Esophagus muscularis mucosa (tissue), 4 donors: ENCODE data around the gene LRRC56. TPM values are rescaled to one million over a fixed set of nuclear protein-coding genes. Genes with fewer than 3 reads are reported as not detected.
A peak's percentile ranks its signal among the peaks of the same experiment; 100 is the strongest.

Experiments used
- DNase-seq: peaks from one replicate; pipeline ENCODE4 v3.0.0-alpha.2; 2017; ENCODE audit errors: extremely low spot score
- H3K27ac ChIP-seq, 4 donors: fragments of 200-600 bp; sonication (generic); replicated peaks in 1 of 4; 1 replicate in 3 of 4; 2 replicates in 1 of 4; pipeline ENCODE4 v1.5.1; 2016 to 2019; ENCODE audit warnings: mild to moderate bottlenecking in 1 of 4
- H3K27me3 ChIP-seq, 4 donors: fragments of 200-600 bp; sonication (generic); one replicate each; pipeline versions ENCODE4 v1.5.1 to v1.6.0; 2016 to 2019
- H3K36me3 ChIP-seq, 4 donors: fragments of 200-600 bp; sonication (generic); one replicate each; pipeline ENCODE4 v1.5.1; 2016 to 2019
- H3K4me1 ChIP-seq, 4 donors: fragments of 200-600 bp; sonication (generic); one replicate each; pipeline ENCODE4 v1.5.1; 2016 to 2019
- H3K4me3 ChIP-seq, 4 donors: fragments of 200-600 bp; sonication (generic); 1 replicate in 2 of 4; 2 replicates in 2 of 4; pipeline ENCODE4 v1.5.1; 2016 to 2019; ENCODE audit warnings: mild to moderate bottlenecking in 4 of 4, moderate library complexity in 1 of 4
- H3K9me3 ChIP-seq, 4 donors: fragments of 200-600 bp; sonication (generic); 1 replicate in 3 of 4; 2 replicates in 1 of 4; pipeline ENCODE4 v1.5.1; 2016 to 2019
- EP300 ChIP-seq: sonication (generic); formaldehyde crosslinking; IDR thresholded peaks from one replicate; pipeline ENCODE4 v1.6.1; 2017; ENCODE audit warnings: antibody characterized with exemption
- POLR2A ChIP-seq: fragments of 450-650 bp; IDR thresholded peaks from one replicate; pipeline ENCODE4 v1.6.1; 2017; ENCODE audit warnings: antibody characterized with exemption, moderate library complexity, mild to moderate bottlenecking, low read depth
- POLR2AphosphoS5 ChIP-seq, 2 donors: sonication (generic); formaldehyde crosslinking; IDR thresholded peaks; one replicate each; pipeline ENCODE4 v1.6.1; 2017; ENCODE audit warnings: antibody characterized with exemption in 2 of 2
- WGBS: methylation state at CpG from one replicate; pipeline ENCODE4 v1.1.5; 2018; 5-methylcytosine and 5-hydroxymethylcytosine counted together
- intact Hi-C: fragments of 100-400 bp; cut with DNase I; formaldehyde crosslinking; loops from one replicate; pipeline ENCODE4 v1.15.1; 2023
- total RNA-seq, 4 donors: library from RNA; depleted of rRNA; stranded (reverse); fragments of >200 nt; gene quantifications; one replicate each; pipeline versions ENCODE4 v1.1.0 to v1.2.1, GENCODE V29; 2016
- TF ChIP-seq, protein P1 (sequence below), 3 experiments: fragments of 200-600 bp in 2 of 3; fragments of 450-650 bp in 1 of 3; sonication (generic) in 2 of 3; IDR thresholded peaks; one replicate each; pipeline ENCODE4 v1.5.1; 2017 to 2019; ENCODE audit warnings: antibody characterized with exemption in 3 of 3, mild to moderate bottlenecking in 2 of 3, moderate library complexity in 1 of 3

The LRRC56 gene
- total RNA-seq, 4 donors from 2014 or later: 0.19 to 0.33 TPM; not detected in 2

- peaks cover 54 to 68% (median 59%) of the 10 kb centered on the region in 4 donors for H3K4me1 ChIP-seq
Measured at GRCh38 chr11:577611-577894, 40.2 kb downstream of the LRRC56 start.

GRCh38 chr11:578276-579035, 41.1 kb downstream of the LRRC56 start:
- peak overlapping the region; percentile 64 to 94 (median 76) for H3K4me3 ChIP-seq
- no peak overlapping the region for H3K27ac ChIP-seq
- H3K27me3 ChIP-seq: no peaks in the 10 kb centered on the region
- no peaks in the 10 kb centered on the region for H3K9me3 ChIP-seq
- 76% methylated on average over 19 of the region's 21 CpGs for WGBS
- intact Hi-C loops: no loop called here
- peaks cover 54 to 68% (median 59%) of the 10 kb centered on the region in 4 donors for H3K4me1 ChIP-seq
- peaks cover 19 to 24% (median 19%) of the 10 kb centered on the region in 4 donors for H3K36me3 ChIP-seq
- TF ChIP-seq POLR2A (no peak), POLR2AphosphoS5 (IDR thresholded peaks at IDR 0.05) (no peak)
- DNase-seq: no peak

More at GRCh38 chr11:577611-577894, 40.2 kb downstream of the LRRC56 start:
- H3K36me3 ChIP-seq: peaks cover 10 to 15% (median 10%) of the 10 kb centered on the region in 4 donors
- intact Hi-C loops: no loop called here
- no peak for DNase-seq
- H3K4me3 ChIP-seq: peak overlapping the region; percentile 64 to 94 (median 76)
- H3K27ac ChIP-seq: peak overlapping the region in 3 of 4 donors; percentile 94
- no peaks in the 10 kb centered on the region for H3K27me3 ChIP-seq
- WGBS: 59% methylated on average over 6 of the region's 6 CpGs
- no peaks in the 10 kb centered on the region for H3K9me3 ChIP-seq
- no peak for TF ChIP-seq EP300
- TF ChIP-seq, protein P1, sequence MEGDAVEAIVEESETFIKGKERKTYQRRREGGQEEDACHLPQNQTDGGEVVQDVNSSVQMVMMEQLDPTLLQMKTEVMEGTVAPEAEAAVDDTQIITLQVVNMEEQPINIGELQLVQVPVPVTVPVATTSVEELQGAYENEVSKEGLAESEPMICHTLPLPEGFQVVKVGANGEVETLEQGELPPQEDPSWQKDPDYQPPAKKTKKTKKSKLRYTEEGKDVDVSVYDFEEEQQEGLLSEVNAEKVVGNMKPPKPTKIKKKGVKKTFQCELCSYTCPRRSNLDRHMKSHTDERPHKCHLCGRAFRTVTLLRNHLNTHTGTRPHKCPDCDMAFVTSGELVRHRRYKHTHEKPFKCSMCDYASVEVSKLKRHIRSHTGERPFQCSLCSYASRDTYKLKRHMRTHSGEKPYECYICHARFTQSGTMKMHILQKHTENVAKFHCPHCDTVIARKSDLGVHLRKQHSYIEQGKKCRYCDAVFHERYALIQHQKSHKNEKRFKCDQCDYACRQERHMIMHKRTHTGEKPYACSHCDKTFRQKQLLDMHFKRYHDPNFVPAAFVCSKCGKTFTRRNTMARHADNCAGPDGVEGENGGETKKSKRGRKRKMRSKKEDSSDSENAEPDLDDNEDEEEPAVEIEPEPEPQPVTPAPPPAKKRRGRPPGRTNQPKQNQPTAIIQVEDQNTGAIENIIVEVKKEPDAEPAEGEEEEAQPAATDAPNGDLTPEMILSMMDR (IDR thresholded peaks at IDR 0.05): no peak
- no peak for TF ChIP-seq POLR2A
- no peak for TF ChIP-seq POLR2AphosphoS5 (IDR thresholded peaks at IDR 0.05)

DNA sequence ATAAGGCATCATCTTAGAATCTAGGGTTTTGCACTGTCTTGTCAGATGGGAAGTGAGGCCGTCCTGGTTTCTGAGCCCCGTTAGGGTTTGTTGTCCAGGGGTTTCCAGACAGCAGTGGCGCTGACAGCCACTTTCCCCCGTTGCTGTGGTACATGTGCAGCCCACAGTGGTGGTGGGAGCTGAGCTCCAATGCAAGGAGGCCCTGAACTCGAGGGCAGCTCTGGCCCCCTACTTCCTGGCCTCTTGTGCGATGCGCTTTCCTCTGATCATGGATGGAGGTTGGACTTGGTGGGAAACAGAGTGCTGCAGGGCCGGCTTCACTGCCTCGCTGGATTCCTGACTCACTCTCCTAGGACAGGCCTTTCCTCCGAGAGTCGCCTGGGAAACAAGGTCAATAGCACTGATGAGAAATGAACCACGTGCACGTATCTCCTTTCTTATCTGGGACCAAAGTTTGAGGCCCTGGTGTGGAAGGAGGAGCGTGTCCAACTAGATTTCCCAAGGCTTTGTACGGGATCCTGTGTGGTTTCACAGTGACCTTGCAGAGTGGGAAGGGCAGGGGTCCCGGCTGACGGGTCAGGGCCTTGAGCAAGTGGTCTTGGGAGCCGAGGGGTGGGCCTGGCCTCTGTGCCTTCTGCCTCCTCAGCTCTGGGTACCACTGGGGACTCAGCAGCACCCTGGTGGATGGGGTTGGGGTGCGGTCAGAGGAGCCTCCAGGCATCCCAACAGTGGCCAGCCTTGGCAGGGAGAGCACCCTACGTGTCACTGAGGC, 42.7 kb downstream of the LRRC56 start:
- intact Hi-C loops: no loop called here
- no peak overlapping the region for H3K27ac ChIP-seq
- H3K36me3 ChIP-seq: peaks cover 29 to 39% (median 32%) of the 10 kb centered on the region in 4 donors
- H3K4me1 ChIP-seq: peaks cover 43 to 57% (median 53%) of the 10 kb centered on the region in 4 donors
- no peak overlapping the region for H3K4me3 ChIP-seq
- DNase-seq: no peak
- 65% methylated on average over 12 of the region's 20 CpGs for WGBS
- no peaks in the 10 kb centered on the region for H3K9me3 ChIP-seq
- TF ChIP-seq POLR2AphosphoS5 (IDR thresholded peaks at IDR 0.05): no peak
- no peak for TF ChIP-seq EP300
- TF ChIP-seq, protein P1 (IDR thresholded peaks at IDR 0.05): no peak
- no peak for TF ChIP-seq POLR2A
- no peaks in the 10 kb centered on the region for H3K27me3 ChIP-seq

- H3K9me3 ChIP-seq: no peaks in the 10 kb centered on the region
- H3K27ac ChIP-seq: no peak overlapping the region
- peaks cover 30 to 47% (median 36%) of the 10 kb centered on the region in 4 donors for H3K36me3 ChIP-seq
- DNase-seq: no peak
- WGBS: 79% methylated on average over 8 of the region's 14 CpGs
- H3K4me3 ChIP-seq: no peak overlapping the region
- peaks cover 38 to 51% (median 47%) of the 10 kb centered on the region in 4 donors for H3K4me1 ChIP-seq
- intact Hi-C loops: no loop called here
- TF ChIP-seq EP300: no peak
- TF ChIP-seq POLR2AphosphoS5 (IDR thresholded peaks at IDR 0.05): no peak
- TF ChIP-seq, protein P1 (IDR thresholded peaks at IDR 0.05): no peak
- H3K27me3 ChIP-seq: no peaks in the 10 kb centered on the region
Measured at GRCh38 chr11:581342-581741, 44.0 kb downstream of the LRRC56 start.

DNA sequence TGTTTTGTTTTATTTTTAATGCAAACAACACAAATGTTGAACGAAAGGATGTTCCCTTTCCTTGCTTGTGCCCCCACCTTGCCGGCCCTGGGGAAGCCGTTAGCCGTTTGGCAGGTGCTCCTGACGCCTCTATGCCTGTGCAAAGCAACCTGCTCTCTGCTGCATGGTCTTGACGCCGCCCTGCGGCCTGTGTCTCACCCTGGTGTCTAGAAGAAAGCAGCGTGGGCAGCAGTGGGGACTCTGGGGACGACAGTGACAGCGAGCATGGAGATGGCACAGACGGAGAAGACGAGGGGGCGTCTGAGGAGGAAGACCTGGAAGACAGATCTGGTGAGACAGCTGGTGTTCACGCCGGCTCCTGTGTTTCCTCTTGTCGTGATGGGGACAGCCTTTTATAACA, 44.4 kb downstream of the LRRC56 start:
- H3K9me3 ChIP-seq: no peaks in the 10 kb centered on the region

More for the DNA sequence above, 44.4 kb downstream of the LRRC56 start:
- intact Hi-C loops: no loop called here
- H3K4me3 ChIP-seq: no peak overlapping the region
- H3K27ac ChIP-seq: no peak overlapping the region
- peaks cover 38 to 50% (median 47%) of the 10 kb centered on the region in 4 donors for H3K4me1 ChIP-seq
- no peaks in the 10 kb centered on the region for H3K27me3 ChIP-seq
- whole genome bisulfite sequencing: 78% methylated on average over 17 of the region's 17 CpGs
- TF ChIP-seq POLR2AphosphoS5 (IDR thresholded peaks at IDR 0.05): no peak
- no peak for TF ChIP-seq EP300
- TF ChIP-seq POLR2A: no peak
- TF ChIP-seq, protein P1 (IDR thresholded peaks at IDR 0.05): no peak
- H3K36me3 ChIP-seq: peaks cover 31 to 51% (median 40%) of the 10 kb centered on the region in 4 donors
- DNase-seq: no peak
